Suprapubic skin (tissue), 4 donors: ENCODE measurements around the gene TLE6.

Experiments used
- CTCF ChIP-seq, 2 donors: fragments of 200-600 bp in 1 of 2; fragments of 450-650 bp in 1 of 2; sonication (generic) in 1 of 2; IDR thresholded peaks; one replicate each; pipeline ENCODE4 v1.5.1; 2016 to 2019; ENCODE audit warnings: antibody characterized with exemption in 2 of 2, mild to moderate bottlenecking in 1 of 2, moderate library complexity in 1 of 2
- EP300 ChIP-seq: sonication (generic); formaldehyde crosslinking; IDR thresholded peaks from one replicate; pipeline ENCODE4 v1.6.1; 2017; ENCODE audit warnings: antibody characterized with exemption
- POLR2A ChIP-seq, 2 donors: fragments of 450-650 bp; IDR thresholded peaks; one replicate each; pipeline ENCODE4 v1.6.1; 2017; ENCODE audit warnings: antibody characterized with exemption in 2 of 2, mild to moderate bottlenecking in 2 of 2, moderate library complexity in 2 of 2
- POLR2AphosphoS5 ChIP-seq, 3 donors: sonication (generic); formaldehyde crosslinking; IDR thresholded peaks; one replicate each; pipeline ENCODE4 v1.6.1; 2017; ENCODE audit warnings: antibody characterized with exemption in 3 of 3

GRCh38 chr19:3038214-3038613 lies 60.9 kb downstream of the TLE6 start:
- TF ChIP-seq POLR2A (IDR thresholded peaks at IDR 0.05) (no peak), CTCF (IDR thresholded peaks at IDR 0.05) (no peak), POLR2AphosphoS5 (IDR thresholded peaks at IDR 0.05) (no peak), EP300 (no peak)
